GM18526 (cell line): ENCODE data around the gene RRAGC.

Source experiments
- POLR2A ChIP-seq: IDR thresholded peaks from 3 replicates; pipeline ENCODE4 v1.6.1; 2011; ENCODE audit not compliant: insufficient read length; ENCODE audit errors: extremely low read depth

Gene RRAGC

GRCh38 chr1:38805036-38805435, 54.5 kb downstream of the RRAGC start:
- no peak for TF ChIP-seq POLR2A

GRCh38 chr1:38804062-38804886, 55.3 kb downstream of the RRAGC start:
- TF ChIP-seq POLR2A = no peak

GRCh38 chr1:38803647-38804046, 55.9 kb downstream of the RRAGC start:
- TF ChIP-seq POLR2A = no peak

- no peak for TF ChIP-seq POLR2A
Measured at GRCh38 chr1:38800720-38801671, 58.6 kb downstream of the RRAGC start.

- TF ChIP-seq POLR2A = no peak
Measured at GRCh38 chr1:38793299-38793698, 66.3 kb downstream of the RRAGC start.

- TF ChIP-seq POLR2A = no peak
Measured at GRCh38 chr1:38791892-38792291, 67.7 kb downstream of the RRAGC start.

GRCh38 chr1:38791164-38791515, 68.4 kb downstream of the RRAGC start:
- TF ChIP-seq POLR2A = no peak

GRCh38 chr1:38790422-38791163, 69.0 kb downstream of the RRAGC start:
- no peak for TF ChIP-seq POLR2A

- TF ChIP-seq POLR2A = no peak
Measured at GRCh38 chr1:38789498-38790169, 69.9 kb downstream of the RRAGC start.

GRCh38 chr1:38788341-38789336, 70.9 kb downstream of the RRAGC start:
- no peak for TF ChIP-seq POLR2A
